HG03342 (cell line): ENCODE results near the gene KYNU.
"Not testable (repeated sequence)": the region's sequence is repeated elsewhere in the genome, so short reads cannot be mapped to it uniquely, and the experiment has no call there.

Source experiments
- ATAC-seq: cut with Tn5 transposase; IDR thresholded peaks from one replicate; pipeline ENCODE4 v1.9.1; 2021; ENCODE audit warnings: mild to moderate bottlenecking, moderate library complexity; ENCODE audit not compliant: unreplicated experiment

Gene KYNU

GRCh38 chr2:142993771-142994170 lies 116.3 kb downstream of the KYNU start:
- no peak for ATAC-seq

GRCh38 chr2:142994665-142995064 lies 117.2 kb downstream of the KYNU start:
- no peak for ATAC-seq

- no peak for ATAC-seq
Observed at GRCh38 chr2:142997231-142997630, 119.8 kb downstream of the KYNU start.

GRCh38 chr2:143000599-143000998 lies 123.1 kb downstream of the KYNU start:
- no peak for ATAC-seq

GRCh38 chr2:143001501-143001900 lies 124.0 kb downstream of the KYNU start:
- ATAC-seq = no peak

GRCh38 chr2:143015656-143016055 lies 138.2 kb downstream of the KYNU start:
- ATAC-seq = no peak

- no peak for ATAC-seq
Observed at GRCh38 chr2:143026411-143027054, 149.1 kb downstream of the KYNU start.

- no peak for ATAC-seq
Observed at GRCh38 chr2:143029141-143029540, 151.7 kb downstream of the KYNU start.

GRCh38 chr2:143030127-143030526 lies 152.7 kb downstream of the KYNU start:
- no peak for ATAC-seq

GRCh38 chr2:143034292-143035074 lies 157.0 kb downstream of the KYNU start:
- peak; percentile 87 for ATAC-seq

- ATAC-seq = no peak
Observed at GRCh38 chr2:143051465-143051864, 174.0 kb downstream of the KYNU start.

GRCh38 chr2:143053437-143053836 lies 176.0 kb downstream of the KYNU start:
- ATAC-seq = not testable (repeated sequence)

GRCh38 chr2:143056550-143056949 lies 179.1 kb downstream of the KYNU start:
- no peak for ATAC-seq

- ATAC-seq = no peak
Observed at GRCh38 chr2:143058851-143059250, 181.4 kb downstream of the KYNU start.

- no peak for ATAC-seq
Observed at GRCh38 chr2:143063612-143064200, 186.2 kb downstream of the KYNU start.

- no peak for ATAC-seq
Observed at GRCh38 chr2:143068094-143068493, 190.6 kb downstream of the KYNU start.

GRCh38 chr2:143068509-143068908 lies 191.0 kb downstream of the KYNU start:
- no peak for ATAC-seq

GRCh38 chr2:143070704-143071103 lies 193.2 kb downstream of the KYNU start:
- ATAC-seq = no peak

GRCh38 chr2:143071185-143071876 lies 193.9 kb downstream of the KYNU start:
- no peak for ATAC-seq

- ATAC-seq = not testable (repeated sequence)
Observed at GRCh38 chr2:143074913-143075312, 197.4 kb downstream of the KYNU start.

GRCh38 chr2:143075711-143076110 lies 198.2 kb downstream of the KYNU start:
- ATAC-seq = no peak
